GM13976 (cell line): ENCODE measurements around the gene KCNQ1.

Experiments used
- DNase-seq: peaks from one replicate; pipeline ENCODE4 v3.0.0; 2012; ENCODE audit warnings: low spot score
- CTCF ChIP-seq: IDR thresholded peaks from 2 replicates; pipeline ENCODE4 v1.5.1; 2012; ENCODE audit warnings: borderline replicate concordance, mild to moderate bottlenecking; ENCODE audit not compliant: insufficient read depth; ENCODE audit errors: extremely low read depth, missing control alignments, control extremely low read depth
- in situ Hi-C: fragments of 300-500 bp; cut with MboI; formaldehyde crosslinking; loops from one replicate; pipeline ENCODE4 v1.12.0; 2022; ENCODE audit warnings: low sequenced_read_pairs, mixed read lengths, inconsistent platforms; ENCODE audit not compliant: unreplicated experiment

Gene KCNQ1

GRCh38 chr11:2472428-2473186 lies 27.8 kb downstream of the KCNQ1 start:
- no peak for DNase-seq
- no peak for TF ChIP-seq CTCF
- in situ Hi-C loops = no loop called here

- no peak for DNase-seq
- no peak for TF ChIP-seq CTCF
- in situ Hi-C loops = no loop called here
Observed at GRCh38 chr11:2473361-2474058, 28.7 kb downstream of the KCNQ1 start.

- in situ Hi-C loops = no loop called here
- TF ChIP-seq CTCF = no peak
- no peak for DNase-seq
Observed at GRCh38 chr11:2474059-2474901, 29.5 kb downstream of the KCNQ1 start.

GRCh38 chr11:2475136-2475918 lies 30.5 kb downstream of the KCNQ1 start:
- TF ChIP-seq CTCF = no peak
- in situ Hi-C loops = no loop called here
- no peak for DNase-seq

- in situ Hi-C loops = no loop called here
- DNase-seq = no peak
Observed at GRCh38 chr11:2477254-2477653, 32.4 kb downstream of the KCNQ1 start.

More at GRCh38 chr11:2477254-2477653, 32.4 kb downstream of the KCNQ1 start:
- no peak for TF ChIP-seq CTCF
